GM10248 (cell line): ENCODE measurements around the gene ALOX15.

Experiments
- CTCF ChIA-PET: fragments of 300-600 bp; sonication (Branson Sonifier 250); formaldehyde crosslinking; extraction: SDS; loops from one replicate; lab custom pipeline; 2021; ENCODE audit warnings: antibody characterized with exemption; lab: Yijun Ruan, JAX
- POLR2A ChIA-PET: fragments of 350-650 bp; sonication (Branson Sonifier 250); formaldehyde crosslinking; extraction: SDS; loops from one replicate; lab custom pipeline; 2020; ENCODE audit warnings: antibody characterized with exemption; lab: Yijun Ruan, JAX
- DNase-seq: peaks from one replicate; pipeline ENCODE4 v3.0.0; 2012; ENCODE audit errors: extremely low spot score
- TF ChIP-seq, protein P1 (sequence below): IDR thresholded peaks from 2 replicates; pipeline ENCODE4 v1.5.1; 2012; ENCODE audit warnings: mild to moderate bottlenecking, low read depth; ENCODE audit errors: extremely low read depth, missing control alignments, control extremely low read depth

ALOX15 gene

GRCh38 chr17:4675791-4676190, 34.3 kb upstream of the ALOX15 start:
- no peak for DNase-seq
- TF ChIP-seq, protein P1, sequence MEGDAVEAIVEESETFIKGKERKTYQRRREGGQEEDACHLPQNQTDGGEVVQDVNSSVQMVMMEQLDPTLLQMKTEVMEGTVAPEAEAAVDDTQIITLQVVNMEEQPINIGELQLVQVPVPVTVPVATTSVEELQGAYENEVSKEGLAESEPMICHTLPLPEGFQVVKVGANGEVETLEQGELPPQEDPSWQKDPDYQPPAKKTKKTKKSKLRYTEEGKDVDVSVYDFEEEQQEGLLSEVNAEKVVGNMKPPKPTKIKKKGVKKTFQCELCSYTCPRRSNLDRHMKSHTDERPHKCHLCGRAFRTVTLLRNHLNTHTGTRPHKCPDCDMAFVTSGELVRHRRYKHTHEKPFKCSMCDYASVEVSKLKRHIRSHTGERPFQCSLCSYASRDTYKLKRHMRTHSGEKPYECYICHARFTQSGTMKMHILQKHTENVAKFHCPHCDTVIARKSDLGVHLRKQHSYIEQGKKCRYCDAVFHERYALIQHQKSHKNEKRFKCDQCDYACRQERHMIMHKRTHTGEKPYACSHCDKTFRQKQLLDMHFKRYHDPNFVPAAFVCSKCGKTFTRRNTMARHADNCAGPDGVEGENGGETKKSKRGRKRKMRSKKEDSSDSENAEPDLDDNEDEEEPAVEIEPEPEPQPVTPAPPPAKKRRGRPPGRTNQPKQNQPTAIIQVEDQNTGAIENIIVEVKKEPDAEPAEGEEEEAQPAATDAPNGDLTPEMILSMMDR, result no peak
- ChIA-PET POLR2A (no interaction called here), CTCF (interaction anchor here (1.1 kb wide), 1 partner anchor 89 kb away, joined by 3 read pairs; no protein-coding TSS in a partner anchor)

- CTCF ChIA-PET, result no interaction called here
These were observed 33.2 kb upstream of the ALOX15 start for GRCh38 chr17:4674685-4674998.

DNA sequence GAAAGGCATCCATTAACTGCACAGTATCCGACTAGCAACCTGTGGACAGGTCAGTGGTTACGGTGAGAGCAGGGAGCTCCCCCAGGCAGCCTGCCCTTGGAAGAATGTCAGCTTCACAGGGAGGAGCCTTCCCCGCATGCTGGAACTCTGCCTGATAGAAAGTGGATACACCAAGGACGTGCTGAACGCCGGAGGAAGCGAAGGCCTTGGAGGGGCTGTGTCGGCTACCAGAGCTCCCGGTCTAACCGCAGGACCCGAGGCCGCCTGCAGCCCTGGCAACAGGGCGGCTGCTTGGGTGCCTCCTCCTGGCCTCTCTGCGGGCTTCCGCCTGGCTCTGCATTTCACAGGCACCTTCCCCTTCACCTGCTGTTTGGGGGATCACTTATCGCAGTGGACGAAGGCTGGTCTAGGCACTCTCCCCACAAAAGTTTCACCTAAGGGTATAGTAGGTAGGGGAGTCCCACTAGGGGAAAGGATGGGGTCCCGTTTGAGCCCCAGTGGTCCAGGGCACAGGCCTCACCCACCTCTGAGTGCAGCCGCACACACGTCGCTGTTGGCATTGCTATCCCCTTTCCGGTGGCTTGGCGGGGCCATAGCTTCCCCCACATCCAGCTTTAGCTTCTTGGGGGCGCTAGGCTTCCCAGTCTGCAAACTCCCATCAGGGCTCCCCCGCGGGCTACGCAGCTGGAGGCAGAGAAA, 32.7 kb upstream of the ALOX15 start:
- CTCF ChIA-PET, result no interaction called here
- POLR2A ChIA-PET, result no interaction called here
- DNase-seq, result no peak
- TF ChIP-seq, protein P1, result no peak

More at GRCh38 chr17:4674685-4674998, 33.2 kb upstream of the ALOX15 start:
- TF ChIP-seq, protein P1, result no peak
- DNase-seq, result no peak
- POLR2A ChIA-PET, result no interaction called here

- no peak for DNase-seq
- TF ChIP-seq, protein P1, result no peak
- POLR2A ChIA-PET, result no interaction called here
- CTCF ChIA-PET, result no interaction called here
These were observed 31.7 kb upstream of the ALOX15 start for GRCh38 chr17:4673169-4673568.

DNA sequence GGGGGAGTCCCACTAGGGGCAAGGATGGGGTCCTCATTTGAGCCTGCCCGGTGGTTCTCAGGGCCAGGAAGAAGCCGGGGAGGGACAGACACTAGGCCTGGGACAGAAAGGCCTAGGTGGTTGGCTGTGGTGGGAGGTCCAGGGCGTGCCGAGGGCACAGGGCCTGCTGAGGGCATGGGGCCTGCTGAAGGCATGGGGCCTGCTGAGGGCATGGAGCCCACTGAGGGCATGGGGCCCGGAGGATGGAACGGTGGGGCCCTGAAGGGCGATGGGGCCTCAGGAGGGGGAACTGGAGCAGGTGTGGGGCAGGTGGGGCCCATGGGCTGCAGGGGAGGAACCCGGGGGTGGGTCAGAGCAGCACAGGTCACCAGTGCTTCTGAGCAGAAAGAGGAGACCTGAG, 31.3 kb upstream of the ALOX15 start:
- TF ChIP-seq, protein P1, result no peak
- ChIA-PET POLR2A (no interaction called here), CTCF (no interaction called here)
- DNase-seq, result no peak

GRCh38 chr17:4672055-4672630, 30.7 kb upstream of the ALOX15 start:
- POLR2A ChIA-PET, result no interaction called here
- CTCF ChIA-PET, result interaction anchor here (2.6 kb wide), 1 partner anchor 105 kb away, joined by 6 read pairs; no protein-coding TSS in a partner anchor
- TF ChIP-seq, protein P1, result no peak
- DNase-seq, result no peak
